OCI-LY1 (cell line): Measurements from ENCODE around the gene BASP1.
A peak's percentile ranks its signal among the peaks of the same experiment; 100 is the strongest.

Experiments
- H2AFZ ChIP-seq: fragments of 200-600 bp; sonication (generic), shearing (Covaris generic); 2 replicates; pipeline ENCODE4 v1.6.0; 2014; ENCODE audit warnings: antibody characterized with exemption, mild to moderate bottlenecking, low read length
- H3F3A ChIP-seq: fragments of 200-600 bp; sonication (generic), shearing (Covaris generic); 2 replicates; pipeline ENCODE4 v1.6.0; 2014; ENCODE audit warnings: mild to moderate bottlenecking, antibody characterized with exemption, low read length, moderate library complexity; ENCODE audit not compliant: insufficient read depth
- H3K27ac ChIP-seq: fragments of 200-600 bp; sonication (generic); 2 replicates; pipeline ENCODE4 v1.5.1; 2014; ENCODE audit warnings: low read length, mixed run types, mild to moderate bottlenecking, low read depth; ENCODE audit not compliant: poor library complexity, severe bottlenecking
- H3K27me3 ChIP-seq: fragments of 200-600 bp; sonication (generic); 2 replicates; pipeline ENCODE4 v1.6.0; 2014; ENCODE audit warnings: antibody characterized with exemption, mild to moderate bottlenecking, low read length, moderate library complexity; ENCODE audit not compliant: insufficient read depth
- H3K36me3 ChIP-seq: fragments of 200-600 bp; sonication (generic); 2 replicates; pipeline ENCODE4 v1.6.1; 2014; ENCODE audit warnings: mild to moderate bottlenecking, antibody characterized with exemption, low read length, moderate library complexity, mixed read lengths; ENCODE audit not compliant: insufficient read depth
- H3K4me1 ChIP-seq: fragments of 200-600 bp; sonication (generic); 2 replicates; pipeline ENCODE4 v1.5.1; 2014; ENCODE audit warnings: mild to moderate bottlenecking, low read length, moderate library complexity; ENCODE audit not compliant: insufficient read depth, severe bottlenecking
- H3K4me2 ChIP-seq: fragments of 200-600 bp; sonication (generic), shearing (Covaris generic); 2 replicates; pipeline ENCODE4 v1.6.1; 2014; ENCODE audit warnings: low read length
- H3K4me3 ChIP-seq: fragments of 200-600 bp; sonication (generic); 2 replicates; pipeline ENCODE4 v1.5.1; 2014; ENCODE audit warnings: low read length, low read depth, mild to moderate bottlenecking, mixed read lengths; ENCODE audit not compliant: poor library complexity, severe bottlenecking
- H3K79me2 ChIP-seq: fragments of 200-600 bp; shearing (Covaris generic); 2 replicates; pipeline ENCODE4 v1.6.1; 2016; ENCODE audit warnings: mixed run types, low read length, mixed read lengths; ENCODE audit not compliant: insufficient read depth
- H3K9ac ChIP-seq: fragments of 200-600 bp; sonication (generic), shearing (Covaris generic); 2 replicates; pipeline ENCODE4 v1.6.1; 2014; ENCODE audit warnings: mild to moderate bottlenecking, low read length, mixed read lengths
- H3K9me2 ChIP-seq: fragments of 200-600 bp; sonication (generic), shearing (Covaris generic); 2 replicates; pipeline ENCODE4 v1.6.1; 2014; ENCODE audit warnings: low read depth, mild to moderate bottlenecking, low read length, mixed read lengths
- H3K9me3 ChIP-seq: fragments of 200-600 bp; shearing (Covaris generic); 2 replicates; pipeline ENCODE4 v1.6.1; 2014; ENCODE audit warnings: low read length, mixed read lengths
- H4K20me1 ChIP-seq: fragments of 200-600 bp; sonication (generic), shearing (Covaris generic); 2 replicates; pipeline ENCODE4 v1.6.0; 2016; ENCODE audit warnings: mild to moderate bottlenecking, low read length; ENCODE audit not compliant: insufficient read depth
- CTCF ChIP-seq: fragments of 200-600 bp; sonication (generic), shearing (Covaris generic); IDR thresholded peaks from 2 replicates; pipeline ENCODE4 v1.5.1; 2017; ENCODE audit warnings: mild to moderate bottlenecking, antibody characterized with exemption, low read length, moderate library complexity, mixed read lengths
- EZH2 ChIP-seq: fragments of 200-600 bp; sonication (generic), shearing (Covaris generic); IDR thresholded peaks from 2 replicates; pipeline ENCODE4 v1.8.0; 2017; ENCODE audit warnings: borderline replicate concordance, mixed run types, mild to moderate bottlenecking, antibody characterized with exemption, low read length, moderate library complexity, mixed read lengths

BASP1 gene

GRCh38 chr5:17232405-17232804 lies 15.0 kb downstream of the BASP1 start:
- Histone ChIP-seq H3K27ac (no peak overlapping the region), H3K9me3 (no peaks in the 10 kb centered on the region), H3F3A (no peaks in the 10 kb centered on the region), H2AFZ (no peak overlapping the region), H3K36me3 (peaks cover 85% of the 10 kb centered on the region), H3K27me3 (no peaks in the 10 kb centered on the region), H3K4me2 (no peak overlapping the region), H3K4me3 (no peak overlapping the region), H4K20me1 (no peaks in the 10 kb centered on the region), H3K79me2 (peaks cover 96% of the 10 kb centered on the region), H3K4me1 (peaks cover 54% of the 10 kb centered on the region), H3K9ac (no peak overlapping the region), H3K9me2 (no peaks in the 10 kb centered on the region)
- TF ChIP-seq CTCF (no peak), EZH2 (no peak)

DNA sequence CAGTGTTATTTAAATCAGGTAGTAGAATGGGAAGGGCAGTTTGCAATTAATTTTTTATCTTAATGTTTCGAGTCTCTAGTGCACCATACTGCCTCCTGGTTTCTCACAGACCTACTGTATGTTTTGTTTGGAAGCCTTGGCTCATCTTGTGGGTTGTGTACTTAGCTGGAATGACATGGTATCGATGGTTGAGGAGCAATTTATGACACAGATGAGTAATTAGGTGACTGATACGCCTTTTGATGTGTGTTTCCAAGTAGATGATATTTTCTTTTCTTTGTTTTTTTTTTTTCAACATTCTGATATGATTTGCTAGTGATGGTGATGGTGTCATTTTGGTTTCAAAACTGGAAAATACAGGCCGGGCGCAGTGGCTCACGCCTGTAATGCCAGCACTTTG lies 16.1 kb downstream of the BASP1 start:
- H3K27ac ChIP-seq: no peak overlapping the region
- no peak overlapping the region for H3K4me2 ChIP-seq
- H2AFZ ChIP-seq: no peak overlapping the region
- H3K9ac ChIP-seq: no peak overlapping the region
- no peaks in the 10 kb centered on the region for H4K20me1 ChIP-seq
- H3K79me2 ChIP-seq: peaks cover 96% of the 10 kb centered on the region
- no peak overlapping the region for H3K4me3 ChIP-seq
- no peaks in the 10 kb centered on the region for H3K9me3 ChIP-seq
- no peaks in the 10 kb centered on the region for H3F3A ChIP-seq
- no peaks in the 10 kb centered on the region for H3K27me3 ChIP-seq
- H3K4me1 ChIP-seq: peaks cover 54% of the 10 kb centered on the region
- TF ChIP-seq CTCF (no peak), EZH2 (no peak)
- peaks cover 78% of the 10 kb centered on the region for H3K36me3 ChIP-seq
- H3K9me2 ChIP-seq: no peaks in the 10 kb centered on the region

DNA sequence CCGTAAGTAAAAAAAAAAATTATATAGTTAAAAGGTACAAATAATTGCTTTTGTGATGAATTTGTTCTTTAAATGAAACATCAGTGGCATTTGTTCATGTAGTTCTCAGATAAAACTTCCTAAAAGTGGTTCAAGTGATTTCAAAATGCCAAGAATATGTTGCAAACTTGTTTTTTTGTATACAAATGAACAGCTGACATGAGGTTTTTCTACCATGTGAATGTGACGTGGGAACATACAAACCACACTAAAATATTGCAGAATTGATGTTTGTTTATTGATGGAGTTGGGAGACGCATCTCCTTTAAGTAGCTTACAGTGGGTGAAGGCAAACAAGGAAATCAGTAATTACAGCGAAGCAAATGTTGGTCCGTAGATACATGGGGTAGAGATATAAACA lies 16.9 kb downstream of the BASP1 start:
- TF ChIP-seq EZH2 (no peak), CTCF (no peak)
- peaks cover 96% of the 10 kb centered on the region for H3K79me2 ChIP-seq
- no peak overlapping the region; the same call in 1 of the 2 replicates for H3K4me2 ChIP-seq

More for the DNA sequence above, 16.9 kb downstream of the BASP1 start:
- H3K4me3 ChIP-seq: no peak overlapping the region
- peak overlapping the region; percentile 1 for H3K27ac ChIP-seq
- H3K9me2 ChIP-seq: no peaks in the 10 kb centered on the region
- no peak overlapping the region for H3K9ac ChIP-seq
- peaks cover 77% of the 10 kb centered on the region for H3K36me3 ChIP-seq
- no peaks in the 10 kb centered on the region for H3F3A ChIP-seq
- no peaks in the 10 kb centered on the region for H3K9me3 ChIP-seq
- no peak overlapping the region for H2AFZ ChIP-seq
- H3K27me3 ChIP-seq: no peaks in the 10 kb centered on the region
- peaks cover 54% of the 10 kb centered on the region for H3K4me1 ChIP-seq
- no peaks in the 10 kb centered on the region for H4K20me1 ChIP-seq
